B cell (primary cell): ENCODE results near the gene GLG1. TPM values are rescaled to one million over a fixed set of nuclear protein-coding genes. Genes with fewer than 3 reads are reported as not detected.

Source experiments
- ATAC-seq: fragments of 200-7000 bp; cut with Tn5 transposase; one replicate; pipeline ENCODE4 v1.10.0; 2021; ENCODE audit warnings: low read depth, mild to moderate bottlenecking, moderate number of reproducible peaks, moderate library complexity
- CTCF ChIA-PET: fragments of 350-600 bp; sonication (Branson Sonifier 250); formaldehyde crosslinking; loops from one replicate; lab custom pipeline; 2021; ENCODE audit warnings: antibody characterized with exemption, inconsistent platforms; lab: Charles Lee
- POLR2A ChIA-PET: fragments of 350-600 bp; sonication (Branson Sonifier 250); formaldehyde crosslinking; loops from one replicate; lab custom pipeline; 2021; ENCODE audit warnings: antibody characterized with exemption; lab: Charles Lee
- DNase-seq: peaks from one replicate; pipeline ENCODE4 v3.0.0; 2013
- H2AFZ ChIP-seq: 2 replicates; pipeline ENCODE4 v1.6.1; 2012; ENCODE audit warnings: mild to moderate bottlenecking, low read depth, low read length; ENCODE audit not compliant: insufficient read depth, poor library complexity, severe bottlenecking
- H3K27ac ChIP-seq, 2 donors: 1 replicate in 1 of 2; 2 replicates in 1 of 2; pipeline ENCODE4 v1.5.1; 2012 to 2013; ENCODE audit warnings: low read length in 2 of 2, mild to moderate bottlenecking in 2 of 2, moderate library complexity in 1 of 2
- H3K27me3 ChIP-seq, 4 experiments: fragments of 200-600 bp in 1 of 4; sonication (generic) in 1 of 4; replicated peaks in 1 of 4; 1 replicate in 2 of 4; 2 replicates in 2 of 4; pipeline versions ENCODE4 v1.6.1 to v1.7.0; 2013 to 2016; ENCODE audit warnings: low read length in 3 of 4, mild to moderate bottlenecking in 2 of 4, mixed read lengths in 1 of 4, moderate library complexity in 1 of 4; ENCODE audit not compliant: insufficient read depth in 4 of 4, control insufficient read depth in 3 of 4; ENCODE audit errors: control extremely low read depth in 1 of 4
- H3K36me3 ChIP-seq, 2 experiments: replicated peaks in 1 of 2; 1 replicate in 1 of 2; 2 replicates in 1 of 2; pipeline versions ENCODE4 v1.6.1 to v1.7.1; 2013; ENCODE audit warnings: low read length in 1 of 2; ENCODE audit not compliant: insufficient read depth in 2 of 2, control insufficient read depth in 1 of 2; ENCODE audit errors: control extremely low read depth in 1 of 2, extremely low read depth in 1 of 2
- H3K4me1 ChIP-seq, 2 donors: fragments of 200-600 bp in 1 of 2; sonication (generic) in 1 of 2; 1 replicate in 1 of 2; 2 replicates in 1 of 2; pipeline versions ENCODE4 v1.5.1 to v1.6.1; 2013 to 2017; ENCODE audit warnings: low read length in 2 of 2; ENCODE audit not compliant: control insufficient read depth in 2 of 2, insufficient read depth in 2 of 2
- H3K4me2 ChIP-seq: replicated peaks from 2 replicates; pipeline ENCODE3; 2012; ENCODE audit warnings: mild to moderate bottlenecking, low read depth, low read length; ENCODE audit not compliant: poor library complexity, severe bottlenecking
- H3K4me3 ChIP-seq, 5 experiments: fragments of 200-600 bp in 1 of 5; sonication (generic) in 1 of 5; 1 replicate in 3 of 5; 2 replicates in 2 of 5; pipeline versions ENCODE4 v1.5.1 to v1.7.0; 2011 to 2016; ENCODE audit warnings: low read length in 4 of 5, mild to moderate bottlenecking in 4 of 5, low read depth in 2 of 5, control low read depth in 1 of 5, moderate library complexity in 1 of 5; ENCODE audit not compliant: insufficient read depth in 1 of 5; ENCODE audit errors: control extremely low read depth in 1 of 5, extremely low read depth in 1 of 5
- H3K79me2 ChIP-seq: fragments of 200-600 bp; sonication (generic); one replicate; pipeline ENCODE4 v1.6.0; 2016; ENCODE audit warnings: low read length; ENCODE audit not compliant: control insufficient read depth, insufficient read depth
- H3K9ac ChIP-seq: fragments of 200-600 bp; sonication (generic); 2 replicates; pipeline ENCODE4 v1.6.1; 2017; ENCODE audit warnings: mild to moderate bottlenecking, low read length, moderate library complexity
- H3K9me3 ChIP-seq, 3 donors: one replicate each; pipeline versions ENCODE4 v1.6.1 to v1.7.1; 2013; ENCODE audit warnings: low read length in 2 of 3; ENCODE audit not compliant: control insufficient read depth in 2 of 3, insufficient read depth in 1 of 3; ENCODE audit errors: control extremely low read depth in 1 of 3
- H4K20me1 ChIP-seq: 2 replicates; pipeline ENCODE4 v1.6.0; 2012; ENCODE audit warnings: mild to moderate bottlenecking, low read length; ENCODE audit not compliant: insufficient read depth, control insufficient read depth, poor library complexity, severe bottlenecking
- H3K27ac Mint-ChIP-seq: one replicate; pipeline ENCODE4 v1.8.0; 2021; ENCODE audit warnings: mixed read lengths
- H3K27me3 Mint-ChIP-seq: one replicate; pipeline ENCODE4 v1.8.0; 2021; ENCODE audit warnings: mixed read lengths
- H3K4me1 Mint-ChIP-seq: one replicate; pipeline ENCODE4 v1.8.0; 2021; ENCODE audit warnings: mixed read lengths
- H3K4me3 Mint-ChIP-seq: one replicate; pipeline ENCODE4 v1.8.0; 2021; ENCODE audit warnings: mixed read lengths
- H3K9me3 Mint-ChIP-seq: one replicate; pipeline ENCODE4 v1.8.0; 2022; ENCODE audit warnings: mixed read lengths; ENCODE audit not compliant: insufficient read depth
- CTCF ChIP-seq: fragments of 200-600 bp; IDR thresholded peaks from one replicate; pipeline ENCODE4 v1.8.0; 2022; ENCODE audit warnings: antibody characterized with exemption, mild to moderate bottlenecking
- EZH2 ChIP-seq: IDR thresholded peaks from 2 replicates; pipeline ENCODE4 v1.6.1; 2012; ENCODE audit warnings: borderline replicate concordance, low read depth, mild to moderate bottlenecking, moderate library complexity, low read length; ENCODE audit not compliant: insufficient read depth, poor library complexity, severe bottlenecking
- WGBS: methylation state at CpG from one replicate; pipeline ENCODE4 v1.1.5; 2013; ENCODE audit warnings: missing lambda C conversion rate; ENCODE audit not compliant: insufficient coverage; 5-methylcytosine and 5-hydroxymethylcytosine counted together
- intact Hi-C: fragments of 100-400 bp; cut with micrococcal nuclease; formaldehyde crosslinking; loops from one replicate; pipeline ENCODE4 v1.10.0; 2022
- polyA plus RNA-seq: library from polyadenylated mRNA; depleted of rRNA; stranded (reverse); fragments of >200 nt; gene quantifications from 2 replicates; pipeline ENCODE4 v1.2.3, GENCODE V29; 2012
- total RNA-seq, 2 donors: library from RNA; stranded (reverse); fragments of 120-200 nt in 1 of 2; gene quantifications; 1 replicate in 1 of 2; 2 replicates in 1 of 2; pipeline versions ENCODE4 v1.2.3 to v1.2.4, GENCODE V29; 2013 to 2022

The GLG1 gene
- total and polyA plus RNA-seq, 2 donors (not counting 1 experiment from before 2014, with no cell fraction given), result 28.3 to 114 TPM

- Mint-ChIP-seq H3K27ac (peak overlapping the region; percentile 39), H3K9me3 (no peaks in the 10 kb centered on the region), H3K4me1 (peaks cover 21% of the 10 kb centered on the region), H3K27me3 (no peaks in the 10 kb centered on the region), H3K4me3 (no peak overlapping the region)
- no peak overlapping the region for H3K9ac ChIP-seq
- CTCF ChIA-PET, result no interaction called here
- H3K9me3 ChIP-seq, result no peaks in the 10 kb centered on the region
- POLR2A ChIA-PET, result no interaction called here
- no peak overlapping the region for H3K4me3 ChIP-seq
- TF ChIP-seq CTCF, result no peak
- TF ChIP-seq EZH2, result no peak
- intact Hi-C loops, result no loop called here
- H3K4me2 ChIP-seq, result no peak overlapping the region
- no peak overlapping the region for H2AFZ ChIP-seq
- H3K79me2 ChIP-seq, result no peaks in the 10 kb centered on the region
- no peaks in the 10 kb centered on the region for H3K27me3 ChIP-seq
- peaks cover 2 to 67% of the 10 kb centered on the region in 2 experiments for H3K36me3 ChIP-seq
- ATAC-seq (peak; percentile 65), DNase-seq (peak; percentile 21)
- no peaks in the 10 kb centered on the region for H4K20me1 ChIP-seq
- WGBS, result 48% methylated on average over 10 of the region's 14 CpGs
- peaks cover 4 to 13% of the 10 kb centered on the region in 2 donors for H3K4me1 ChIP-seq
- H3K27ac ChIP-seq, result no peak overlapping the region
Measured at GRCh38 chr16:74451951-74452758, 154.8 kb downstream of the GLG1 start.
